ENCODE results near the gene SLC38A3.

The SLC38A3 gene

GRCh38 chr3:50268703-50269451 lies 63.8 kb downstream of the SLC38A3 start, which contains the start of gene SEMA3B:
SEMA3B (plus strand) TSS chr3:50269147; CDS start chr3:50269241, 94 bp downstream.
- peak; percentile 92 for DNase-seq (ENCODE audit: low spot score)
- H3K27ac ChIP-seq (ENCODE audit: poor library complexity, severe bottlenecking) = peak within 1 kb of the TSS; percentile 93
- H3K36me3 ChIP-seq (ENCODE audit: low read depth) = peaks cover 21% of the 10 kb centered on the region
- H3K4me3 ChIP-seq (ENCODE audit: severe bottlenecking) = peak within 1 kb of the TSS; percentile 45
- no peaks in the 10 kb centered on the region for H3K27me3 ChIP-seq (ENCODE audit: insufficient read depth, poor library complexity, severe bottlenecking)
- no peaks in the 10 kb centered on the region for H3K9me3 ChIP-seq (ENCODE audit: severe bottlenecking)
- peaks cover 43% of the 10 kb centered on the region for H3K4me1 ChIP-seq (ENCODE audit: insufficient read depth, poor library complexity, severe bottlenecking)
- TF ChIP-seq CTCF (IDR thresholded peaks at IDR 0.05; ENCODE audit: poor library complexity, severe bottlenecking) = no peak
- peak; percentile 58 for ATAC-seq (ENCODE audit: low read depth)

GRCh38 chr3:50269460-50269859 lies 64.4 kb downstream of the SLC38A3 start:
- peak overlapping the region; percentile 93 for H3K27ac ChIP-seq (ENCODE audit: poor library complexity, severe bottlenecking)
- no peak for TF ChIP-seq CTCF (IDR thresholded peaks at IDR 0.05; ENCODE audit: poor library complexity, severe bottlenecking)
- no peaks in the 10 kb centered on the region for H3K27me3 ChIP-seq (ENCODE audit: insufficient read depth, poor library complexity, severe bottlenecking)
- peaks cover 37% of the 10 kb centered on the region for H3K4me1 ChIP-seq (ENCODE audit: insufficient read depth, poor library complexity, severe bottlenecking)
- peaks cover 27% of the 10 kb centered on the region for H3K36me3 ChIP-seq (ENCODE audit: low read depth)
- no peaks in the 10 kb centered on the region for H3K9me3 ChIP-seq (ENCODE audit: severe bottlenecking)
- no peak for ATAC-seq (ENCODE audit: low read depth)
- DNase-seq (ENCODE audit: low spot score) = no peak
- peak overlapping the region; percentile 45 for H3K4me3 ChIP-seq (ENCODE audit: severe bottlenecking)

- no peak for TF ChIP-seq CTCF (IDR thresholded peaks at IDR 0.05; ENCODE audit: poor library complexity, severe bottlenecking)
- peaks cover 32% of the 10 kb centered on the region for H3K4me1 ChIP-seq (ENCODE audit: insufficient read depth, poor library complexity, severe bottlenecking)
- peak; percentile 8; the same call in 1 of the 3 replicates for ATAC-seq (ENCODE audit: low read depth)
- no peaks in the 10 kb centered on the region for H3K9me3 ChIP-seq (ENCODE audit: severe bottlenecking)
- DNase-seq (ENCODE audit: low spot score) = peak; percentile 69
- peak overlapping the region; percentile 93 for H3K27ac ChIP-seq (ENCODE audit: poor library complexity, severe bottlenecking)
- H3K36me3 ChIP-seq (ENCODE audit: low read depth) = peaks cover 32% of the 10 kb centered on the region
- no peaks in the 10 kb centered on the region for H3K27me3 ChIP-seq (ENCODE audit: insufficient read depth, poor library complexity, severe bottlenecking)
- peak overlapping the region; percentile 45 for H3K4me3 ChIP-seq (ENCODE audit: severe bottlenecking)
Measured at GRCh38 chr3:50269977-50270413, 64.9 kb downstream of the SLC38A3 start.

GRCh38 chr3:50270422-50271224 lies 65.6 kb downstream of the SLC38A3 start:
- DNase-seq (ENCODE audit: low spot score) (no peak), ATAC-seq (ENCODE audit: low read depth) (peak; percentile 3; the same call in 2 of the 3 replicates)
- peaks cover 26% of the 10 kb centered on the region for H3K4me1 ChIP-seq (ENCODE audit: insufficient read depth, poor library complexity, severe bottlenecking)
- no peak for TF ChIP-seq CTCF (IDR thresholded peaks at IDR 0.05; ENCODE audit: poor library complexity, severe bottlenecking)
- peaks cover 36% of the 10 kb centered on the region for H3K36me3 ChIP-seq (ENCODE audit: low read depth)
- peak overlapping the region; percentile 93 for H3K27ac ChIP-seq (ENCODE audit: poor library complexity, severe bottlenecking)
- H3K4me3 ChIP-seq (ENCODE audit: severe bottlenecking) = peak overlapping the region; percentile 45
- no peaks in the 10 kb centered on the region for H3K27me3 ChIP-seq (ENCODE audit: insufficient read depth, poor library complexity, severe bottlenecking)
- H3K9me3 ChIP-seq (ENCODE audit: severe bottlenecking) = no peaks in the 10 kb centered on the region

Data from RWPE2 (cell line).